DND-41 (cell line): Measurements from ENCODE around the gene SHISA7.

Experiments used
- EZH2 ChIP-seq: IDR thresholded peaks from 3 replicates; pipeline ENCODE4 v1.6.1; 2012; ENCODE audit warnings: borderline replicate concordance, low read depth, mild to moderate bottlenecking, moderate library complexity, low read length, inconsistent platforms; ENCODE audit not compliant: severe bottlenecking
- TF ChIP-seq, protein P1 (sequence below): IDR thresholded peaks from 2 replicates; pipeline ENCODE4 v1.5.1; 2012; ENCODE audit warnings: borderline replicate concordance, low read length, moderate library complexity, mild to moderate bottlenecking; ENCODE audit not compliant: poor library complexity, severe bottlenecking; ENCODE audit errors: extremely low read depth

DNA sequence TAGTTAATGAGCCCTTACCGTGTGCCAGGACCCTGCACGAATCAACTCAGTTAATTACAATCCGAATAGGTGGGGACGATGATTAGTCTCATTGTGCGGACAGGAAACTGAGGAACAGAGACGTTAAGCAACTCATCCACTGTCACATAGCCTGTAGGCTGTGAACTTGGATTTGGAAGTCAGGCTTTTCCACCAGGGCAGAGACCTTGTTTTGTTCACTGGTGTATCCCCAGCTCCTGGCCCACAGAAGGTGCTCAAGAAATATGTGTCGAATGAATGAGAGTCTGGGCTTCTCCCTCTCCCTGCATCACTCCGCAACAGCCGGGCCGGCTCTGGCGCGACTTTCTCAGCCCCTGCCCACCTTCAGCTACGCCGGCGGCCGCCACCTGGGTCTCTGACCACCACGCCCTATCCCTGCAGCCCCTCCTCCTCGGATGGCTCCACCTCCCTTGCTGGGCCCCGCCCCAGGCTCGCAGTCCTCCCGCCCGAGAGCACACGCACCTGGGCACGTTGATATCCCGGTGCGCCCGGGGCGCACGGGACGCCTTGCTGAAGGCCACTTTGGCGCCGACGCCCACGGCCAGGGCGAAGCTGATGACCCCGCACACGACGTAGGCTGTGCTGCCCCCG lies 1.3 kb downstream of the SHISA7 start:
- TF ChIP-seq, protein P1, sequence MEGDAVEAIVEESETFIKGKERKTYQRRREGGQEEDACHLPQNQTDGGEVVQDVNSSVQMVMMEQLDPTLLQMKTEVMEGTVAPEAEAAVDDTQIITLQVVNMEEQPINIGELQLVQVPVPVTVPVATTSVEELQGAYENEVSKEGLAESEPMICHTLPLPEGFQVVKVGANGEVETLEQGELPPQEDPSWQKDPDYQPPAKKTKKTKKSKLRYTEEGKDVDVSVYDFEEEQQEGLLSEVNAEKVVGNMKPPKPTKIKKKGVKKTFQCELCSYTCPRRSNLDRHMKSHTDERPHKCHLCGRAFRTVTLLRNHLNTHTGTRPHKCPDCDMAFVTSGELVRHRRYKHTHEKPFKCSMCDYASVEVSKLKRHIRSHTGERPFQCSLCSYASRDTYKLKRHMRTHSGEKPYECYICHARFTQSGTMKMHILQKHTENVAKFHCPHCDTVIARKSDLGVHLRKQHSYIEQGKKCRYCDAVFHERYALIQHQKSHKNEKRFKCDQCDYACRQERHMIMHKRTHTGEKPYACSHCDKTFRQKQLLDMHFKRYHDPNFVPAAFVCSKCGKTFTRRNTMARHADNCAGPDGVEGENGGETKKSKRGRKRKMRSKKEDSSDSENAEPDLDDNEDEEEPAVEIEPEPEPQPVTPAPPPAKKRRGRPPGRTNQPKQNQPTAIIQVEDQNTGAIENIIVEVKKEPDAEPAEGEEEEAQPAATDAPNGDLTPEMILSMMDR = no peak
- no peak for TF ChIP-seq EZH2
